CD14-positive monocyte (primary cell): ENCODE data around the gene THEM4. TPM values are rescaled to one million over a fixed set of nuclear protein-coding genes. Genes with fewer than 3 reads are reported as not detected.

Source experiments
- DNase-seq, 3 donors: peaks; one replicate each; pipeline ENCODE4 v3.0.0-alpha.2; 2011 to 2022
- H2AFZ ChIP-seq: 2 replicates; pipeline ENCODE4 v1.6.0; 2012; ENCODE audit warnings: mild to moderate bottlenecking, low read depth, low read length, inconsistent platforms; ENCODE audit not compliant: insufficient read depth, poor library complexity, severe bottlenecking
- H3K27ac ChIP-seq, 2 donors: 1 replicate in 1 of 2; 2 replicates in 1 of 2; pipeline ENCODE4 v1.5.1; 2012 to 2013; ENCODE audit warnings: low read length in 2 of 2, control low read depth in 1 of 2, inconsistent platforms in 1 of 2, low read depth in 1 of 2, mild to moderate bottlenecking in 1 of 2
- H3K27me3 ChIP-seq, 2 donors: one replicate each; pipeline versions ENCODE4 v1.6.0 to v1.6.1; 2011 to 2013; ENCODE audit warnings: low read length in 2 of 2; ENCODE audit not compliant: control insufficient read depth in 2 of 2, insufficient read depth in 2 of 2
- H3K36me3 ChIP-seq, 2 donors: replicated peaks in 1 of 2; 1 replicate in 1 of 2; 2 replicates in 1 of 2; pipeline versions ENCODE4 v1.5.1 to v1.6.1; 2012 to 2013; ENCODE audit warnings: low read length in 2 of 2, control low read depth in 1 of 2, inconsistent platforms in 1 of 2, mild to moderate bottlenecking in 1 of 2; ENCODE audit not compliant: insufficient read depth in 2 of 2, control insufficient read depth in 1 of 2
- H3K4me1 ChIP-seq, 2 donors: 1 replicate in 1 of 2; 2 replicates in 1 of 2; pipeline versions ENCODE4 v1.5.1 to v1.6.1; 2012 to 2013; ENCODE audit warnings: low read length in 2 of 2, control low read depth in 1 of 2, inconsistent platforms in 1 of 2, mild to moderate bottlenecking in 1 of 2, moderate library complexity in 1 of 2; ENCODE audit not compliant: insufficient read depth in 2 of 2, control insufficient read depth in 1 of 2
- H3K4me2 ChIP-seq: replicated peaks from 2 replicates; pipeline ENCODE3; 2012; ENCODE audit warnings: low read length, moderate library complexity, mild to moderate bottlenecking; ENCODE audit not compliant: poor library complexity, severe bottlenecking; ENCODE audit errors: extremely low read depth
- H3K4me3 ChIP-seq, 3 experiments: fragments of 200-600 bp in 1 of 3; sonication (generic) in 1 of 3; replicated peaks in 1 of 3; 1 replicate in 2 of 3; 2 replicates in 1 of 3; pipeline ENCODE4 v1.5.1; 2011 to 2013; ENCODE audit warnings: low read length in 3 of 3, mild to moderate bottlenecking in 3 of 3, control low read depth in 2 of 3, low read depth in 2 of 3, inconsistent platforms in 1 of 3, moderate library complexity in 1 of 3
- H3K79me2 ChIP-seq: 2 replicates; pipeline ENCODE4 v1.6.0; 2012; ENCODE audit warnings: mild to moderate bottlenecking, control low read depth, inconsistent platforms, low read length, moderate library complexity; ENCODE audit not compliant: insufficient read depth
- H3K9ac ChIP-seq: 2 replicates; pipeline ENCODE4 v1.6.0; 2017; ENCODE audit warnings: low read length, mild to moderate bottlenecking; ENCODE audit not compliant: insufficient read depth, poor library complexity, severe bottlenecking
- H3K9me3 ChIP-seq, 2 donors: replicated peaks in 1 of 2; 1 replicate in 1 of 2; 2 replicates in 1 of 2; pipeline versions ENCODE4 v1.5.1 to v1.6.1; 2012 to 2013; ENCODE audit warnings: low read length in 2 of 2, control low read depth in 1 of 2; ENCODE audit not compliant: control insufficient read depth in 1 of 2, insufficient read depth in 1 of 2
- H4K20me1 ChIP-seq: 2 replicates; pipeline ENCODE4 v1.6.0; 2012; ENCODE audit warnings: mild to moderate bottlenecking, low read length, control low read depth, moderate library complexity; ENCODE audit not compliant: insufficient read depth
- H3K27ac Mint-ChIP-seq, 7 donors: one replicate each; pipeline ENCODE4 v1.8.0; 2020; ENCODE audit warnings: mild to moderate bottlenecking in 7 of 7, mixed read lengths in 7 of 7, moderate library complexity in 6 of 7, inconsistent platforms in 2 of 7
- H3K27me3 Mint-ChIP-seq, 3 donors: one replicate each; pipeline ENCODE4 v1.8.0; 2021 to 2022; ENCODE audit warnings: low read depth in 3 of 3, mild to moderate bottlenecking in 3 of 3, mixed read lengths in 3 of 3, moderate library complexity in 3 of 3, inconsistent platforms in 1 of 3
- H3K36me3 Mint-ChIP-seq, 2 donors: one replicate each; pipeline ENCODE4 v1.8.0; 2020; ENCODE audit warnings: mixed read lengths in 2 of 2, inconsistent platforms in 1 of 2, mild to moderate bottlenecking in 1 of 2
- H3K4me1 Mint-ChIP-seq: one replicate; pipeline ENCODE4 v1.8.0; 2020; ENCODE audit warnings: mild to moderate bottlenecking, mixed read lengths
- H3K4me3 Mint-ChIP-seq, 2 donors: one replicate each; pipeline ENCODE4 v1.8.0; 2020; ENCODE audit warnings: mild to moderate bottlenecking in 2 of 2, mixed read lengths in 2 of 2, moderate library complexity in 1 of 2
- H3K9me3 Mint-ChIP-seq, 7 donors: one replicate each; pipeline ENCODE4 v1.8.0; 2020 to 2022; ENCODE audit warnings: mixed read lengths in 7 of 7, mild to moderate bottlenecking in 6 of 7, moderate library complexity in 6 of 7, inconsistent platforms in 2 of 7
- CTCF ChIP-seq: fragments of 200-600 bp; IDR thresholded peaks from one replicate; pipeline ENCODE4 v1.8.0; 2022; ENCODE audit warnings: antibody characterized with exemption, mild to moderate bottlenecking
- WGBS: methylation state at CpG from one replicate; pipeline ENCODE4 v1.1.5; 2013; ENCODE audit warnings: missing lambda C conversion rate; ENCODE audit not compliant: insufficient coverage; 5-methylcytosine and 5-hydroxymethylcytosine counted together
- intact Hi-C, 2 donors: fragments of 100-400 bp; cut with micrococcal nuclease; formaldehyde crosslinking; loops; one replicate each; pipeline versions ENCODE4 v1.15.0 to v1.15.1; 2023
- polyA plus RNA-seq, 3 donors: library from polyadenylated mRNA; depleted of rRNA in 1 of 3; unstranded in 2 of 3; stranded (reverse) in 1 of 3; fragments of 300-500 nt in 2 of 3; fragments of >200 nt in 1 of 3; fragmentation: Illumina TruSeq in 2 of 3; gene quantifications; 1 replicate in 2 of 3; 2 replicates in 1 of 3; pipeline ENCODE4 v1.2.3, GENCODE V29; 2012 to 2021

The THEM4 gene
- polyA plus RNA-seq, 3 donors = 3.7 to 6.0 (median 4.6) TPM

GRCh38 chr1:151867765-151868411, 41.4 kb downstream of the THEM4 start:
- H3K27ac ChIP-seq = peak overlapping the region; percentile 41 to 79
- H3K4me1 ChIP-seq = peaks cover 20 to 24% of the 10 kb centered on the region in 2 donors
- no peak overlapping the region for H3K4me2 ChIP-seq
- DNase-seq = peak; percentile 73 to 92 (median 86)
- H3K9me3 Mint-ChIP-seq = peaks cover 0 to 4% (median 0%) of the 10 kb centered on the region in 7 donors
- H3K27me3 Mint-ChIP-seq = peaks cover 4 to 7% (median 6%) of the 10 kb centered on the region in 3 donors
- no peak for TF ChIP-seq CTCF
- H3K9me3 ChIP-seq = no peaks in the 10 kb centered on the region
- no peak overlapping the region for H3K9ac ChIP-seq
- no peaks in the 10 kb centered on the region for H3K79me2 ChIP-seq
- H3K27me3 ChIP-seq = no peaks in the 10 kb centered on the region
- no peak overlapping the region for H3K4me3 ChIP-seq
- no peaks in the 10 kb centered on the region for H3K36me3 ChIP-seq
- WGBS = 0% methylated on average over 2 of the region's 7 CpGs
- peak overlapping the region; percentile 83 to 95 (median 89) for H3K27ac Mint-ChIP-seq
- no peak overlapping the region for H2AFZ ChIP-seq
- no peaks in the 10 kb centered on the region for H3K36me3 Mint-ChIP-seq
- intact Hi-C loops = no loop called here
- H3K4me1 Mint-ChIP-seq = peaks cover 20% of the 10 kb centered on the region
- H4K20me1 ChIP-seq = no peaks in the 10 kb centered on the region
- H3K4me3 Mint-ChIP-seq = peak overlapping the region in 1 of 2 donors; percentile 11

DNA sequence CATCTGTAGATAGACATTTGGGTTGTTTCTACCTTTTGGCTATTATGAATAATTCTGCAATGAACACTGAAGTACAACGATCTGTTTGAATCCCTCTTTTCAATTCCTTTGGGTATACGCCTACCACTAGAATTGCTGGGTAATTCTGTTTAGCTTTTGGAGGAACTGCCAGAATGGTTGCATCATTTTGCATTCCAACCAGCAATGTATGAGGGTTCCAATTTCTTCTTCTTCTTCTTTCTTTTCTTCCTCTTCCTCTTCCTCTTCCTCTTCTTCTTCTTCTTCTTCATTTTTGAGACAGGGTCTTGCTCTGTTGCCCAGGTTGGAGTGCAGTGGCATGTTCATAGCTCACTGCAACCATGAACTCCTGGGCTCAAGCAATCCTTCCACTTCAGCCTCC, 42.0 kb downstream of the THEM4 start:
- H3K36me3 Mint-ChIP-seq = no peaks in the 10 kb centered on the region
- no peak for TF ChIP-seq CTCF
- H3K79me2 ChIP-seq = no peaks in the 10 kb centered on the region
- no peak overlapping the region for H2AFZ ChIP-seq
- H3K27me3 Mint-ChIP-seq = peaks cover 4 to 7% (median 6%) of the 10 kb centered on the region in 3 donors
- intact Hi-C loops = no loop called here
- H3K4me3 Mint-ChIP-seq = peak overlapping the region in 1 of 2 donors; percentile 53
- H3K4me3 ChIP-seq = no peak overlapping the region
- no peaks in the 10 kb centered on the region for H3K9me3 ChIP-seq
- peaks cover 21% of the 10 kb centered on the region for H3K4me1 Mint-ChIP-seq
- no peak overlapping the region for H3K9ac ChIP-seq
- no peaks in the 10 kb centered on the region for H4K20me1 ChIP-seq
- H3K36me3 ChIP-seq = no peaks in the 10 kb centered on the region
- no peaks in the 10 kb centered on the region for H3K27me3 ChIP-seq
- H3K4me1 ChIP-seq = peaks cover 20 to 22% of the 10 kb centered on the region in 2 donors
- H3K27ac Mint-ChIP-seq = peak overlapping the region; percentile 83 to 95 (median 88)
- peak overlapping the region; percentile 41 to 79 for H3K27ac ChIP-seq
- no peak overlapping the region for H3K4me2 ChIP-seq
- peaks cover 0 to 5% (median 0%) of the 10 kb centered on the region in 7 donors for H3K9me3 Mint-ChIP-seq
- DNase-seq = peak in 2 of 3 donors; percentile 23 to 75
- WGBS = no CpG with 5 or more reads among the region's 2 CpGs
